ENCODE data around the gene UGT2B7. TPM values are rescaled to one million over a fixed set of nuclear protein-coding genes. Genes with fewer than 3 reads are reported as not detected.
"Not testable (repeated sequence)": the region's sequence is repeated elsewhere in the genome, so short reads cannot be mapped to it uniquely, and the experiment has no call there.

The UGT2B7 gene
- total RNA-seq, 1 donor from 2014 or later: not detected

DNA sequence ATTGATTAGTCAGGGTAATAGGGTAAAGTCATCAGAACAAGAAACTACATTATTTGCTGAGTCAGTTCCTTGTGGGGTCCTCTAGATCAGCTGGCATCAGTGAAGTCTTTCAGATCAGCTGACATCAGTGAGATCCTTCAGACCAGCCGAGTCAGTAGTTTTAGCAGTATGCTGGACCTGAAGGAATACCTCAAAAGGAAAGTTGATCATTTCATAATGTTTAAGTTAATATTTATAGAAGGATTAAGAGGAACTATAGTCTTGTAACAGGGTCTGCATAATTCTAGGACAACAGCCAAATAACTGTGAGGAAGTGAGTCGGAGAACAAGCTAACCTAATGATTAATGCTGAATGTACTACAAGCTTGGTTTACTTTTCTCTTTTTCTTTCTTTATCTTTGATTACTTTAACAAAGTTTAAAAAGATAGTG is 958 bp upstream of the UGT2B7 start:
- Mint-ChIP-seq H3K4me3 (ENCODE audit: unreplicated experiment) (no peak overlapping the region), H3K9me3 (ENCODE audit: unreplicated experiment) (no peaks in the 10 kb centered on the region), H3K27me3 (ENCODE audit: unreplicated experiment) (no peaks in the 10 kb centered on the region), H3K27ac (ENCODE audit: unreplicated experiment) (no peak overlapping the region), H3K36me3 (ENCODE audit: unreplicated experiment) (no peaks in the 10 kb centered on the region), H3K4me1 (ENCODE audit: low read depth, unreplicated experiment) (no peaks in the 10 kb centered on the region)
- no peak for DNase-seq
- TF ChIP-seq, protein P1, sequence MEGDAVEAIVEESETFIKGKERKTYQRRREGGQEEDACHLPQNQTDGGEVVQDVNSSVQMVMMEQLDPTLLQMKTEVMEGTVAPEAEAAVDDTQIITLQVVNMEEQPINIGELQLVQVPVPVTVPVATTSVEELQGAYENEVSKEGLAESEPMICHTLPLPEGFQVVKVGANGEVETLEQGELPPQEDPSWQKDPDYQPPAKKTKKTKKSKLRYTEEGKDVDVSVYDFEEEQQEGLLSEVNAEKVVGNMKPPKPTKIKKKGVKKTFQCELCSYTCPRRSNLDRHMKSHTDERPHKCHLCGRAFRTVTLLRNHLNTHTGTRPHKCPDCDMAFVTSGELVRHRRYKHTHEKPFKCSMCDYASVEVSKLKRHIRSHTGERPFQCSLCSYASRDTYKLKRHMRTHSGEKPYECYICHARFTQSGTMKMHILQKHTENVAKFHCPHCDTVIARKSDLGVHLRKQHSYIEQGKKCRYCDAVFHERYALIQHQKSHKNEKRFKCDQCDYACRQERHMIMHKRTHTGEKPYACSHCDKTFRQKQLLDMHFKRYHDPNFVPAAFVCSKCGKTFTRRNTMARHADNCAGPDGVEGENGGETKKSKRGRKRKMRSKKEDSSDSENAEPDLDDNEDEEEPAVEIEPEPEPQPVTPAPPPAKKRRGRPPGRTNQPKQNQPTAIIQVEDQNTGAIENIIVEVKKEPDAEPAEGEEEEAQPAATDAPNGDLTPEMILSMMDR (IDR thresholded peaks at IDR 0.05; ENCODE audit: partially characterized antibody, unreplicated experiment): no peak

DNA sequence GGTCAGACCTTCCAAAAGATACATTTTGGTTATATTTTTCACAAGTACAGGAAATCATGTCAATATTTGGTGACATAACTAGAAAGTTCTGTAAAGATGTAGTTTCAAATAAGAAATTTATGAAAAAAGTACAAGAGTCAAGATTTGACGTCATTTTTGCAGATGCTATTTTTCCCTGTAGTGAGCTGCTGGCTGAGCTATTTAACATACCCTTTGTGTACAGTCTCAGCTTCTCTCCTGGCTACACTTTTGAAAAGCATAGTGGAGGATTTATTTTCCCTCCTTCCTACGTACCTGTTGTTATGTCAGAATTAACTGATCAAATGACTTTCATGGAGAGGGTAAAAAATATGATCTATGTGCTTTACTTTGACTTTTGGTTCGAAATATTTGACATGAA is 536 bp downstream of the UGT2B7 start:
- H3K4me3 Mint-ChIP-seq (ENCODE audit: unreplicated experiment): no peak overlapping the region
- no peaks in the 10 kb centered on the region for H3K27me3 Mint-ChIP-seq (ENCODE audit: unreplicated experiment)
- TF ChIP-seq, protein P1 (IDR thresholded peaks at IDR 0.05; ENCODE audit: partially characterized antibody, unreplicated experiment): no peak
- H3K4me1 Mint-ChIP-seq (ENCODE audit: low read depth, unreplicated experiment): no peaks in the 10 kb centered on the region
- no peaks in the 10 kb centered on the region for H3K9me3 Mint-ChIP-seq (ENCODE audit: unreplicated experiment)
- H3K36me3 Mint-ChIP-seq (ENCODE audit: unreplicated experiment): no peaks in the 10 kb centered on the region
- DNase-seq: no peak
- no peak overlapping the region for H3K27ac Mint-ChIP-seq (ENCODE audit: unreplicated experiment)

DNA sequence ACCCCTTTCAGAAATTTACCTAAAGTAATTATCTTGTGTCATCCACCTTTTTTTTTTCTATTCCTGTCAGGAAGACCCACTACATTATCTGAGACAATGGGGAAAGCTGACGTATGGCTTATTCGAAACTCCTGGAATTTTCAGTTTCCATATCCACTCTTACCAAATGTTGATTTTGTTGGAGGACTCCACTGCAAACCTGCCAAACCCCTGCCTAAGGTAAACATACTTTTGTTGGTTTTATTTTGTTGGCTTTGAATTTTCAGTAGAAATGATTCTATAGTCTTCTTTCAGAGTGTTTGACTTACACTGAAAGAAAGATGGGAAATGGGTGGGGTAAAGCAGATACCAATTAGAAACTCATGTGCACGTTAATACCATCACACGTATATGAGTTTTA is 2.2 kb downstream of the UGT2B7 start:
- H3K4me1 Mint-ChIP-seq (ENCODE audit: low read depth, unreplicated experiment): no peaks in the 10 kb centered on the region
- no peaks in the 10 kb centered on the region for H3K36me3 Mint-ChIP-seq (ENCODE audit: unreplicated experiment)
- H3K27me3 Mint-ChIP-seq (ENCODE audit: unreplicated experiment): no peaks in the 10 kb centered on the region
- no peaks in the 10 kb centered on the region for H3K9me3 Mint-ChIP-seq (ENCODE audit: unreplicated experiment)
- no peak for DNase-seq
- TF ChIP-seq, protein P1 (IDR thresholded peaks at IDR 0.05; ENCODE audit: partially characterized antibody, unreplicated experiment): no peak
- H3K4me3 Mint-ChIP-seq (ENCODE audit: unreplicated experiment): no peak overlapping the region
- no peak overlapping the region for H3K27ac Mint-ChIP-seq (ENCODE audit: unreplicated experiment)

DNA sequence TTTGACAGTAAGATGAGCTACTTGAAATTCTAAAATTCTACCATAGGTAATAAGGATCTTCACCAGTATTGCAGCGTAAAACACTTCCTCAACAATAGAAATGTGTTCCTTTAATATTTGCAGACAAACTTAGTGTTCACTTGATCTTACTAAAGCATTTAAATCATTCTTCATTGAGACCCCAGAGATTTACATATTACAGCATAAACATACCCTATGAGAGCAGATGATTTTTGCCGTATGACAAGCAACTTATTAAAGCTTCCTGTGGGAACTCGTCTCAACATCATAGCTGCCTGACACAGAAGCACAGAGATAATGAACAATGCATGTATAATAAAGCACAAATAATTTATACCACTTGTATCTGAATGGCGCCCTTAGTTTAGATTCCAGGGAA is 3.6 kb downstream of the UGT2B7 start:
- no peaks in the 10 kb centered on the region for H3K36me3 Mint-ChIP-seq (ENCODE audit: unreplicated experiment)
- no peak overlapping the region for H3K27ac Mint-ChIP-seq (ENCODE audit: unreplicated experiment)
- no peak overlapping the region for H3K4me3 Mint-ChIP-seq (ENCODE audit: unreplicated experiment)
- H3K27me3 Mint-ChIP-seq (ENCODE audit: unreplicated experiment): no peaks in the 10 kb centered on the region
- no peaks in the 10 kb centered on the region for H3K4me1 Mint-ChIP-seq (ENCODE audit: low read depth, unreplicated experiment)
- H3K9me3 Mint-ChIP-seq (ENCODE audit: unreplicated experiment): no peaks in the 10 kb centered on the region
- TF ChIP-seq, protein P1 (IDR thresholded peaks at IDR 0.05; ENCODE audit: partially characterized antibody, unreplicated experiment): no peak
- DNase-seq: no peak

DNA sequence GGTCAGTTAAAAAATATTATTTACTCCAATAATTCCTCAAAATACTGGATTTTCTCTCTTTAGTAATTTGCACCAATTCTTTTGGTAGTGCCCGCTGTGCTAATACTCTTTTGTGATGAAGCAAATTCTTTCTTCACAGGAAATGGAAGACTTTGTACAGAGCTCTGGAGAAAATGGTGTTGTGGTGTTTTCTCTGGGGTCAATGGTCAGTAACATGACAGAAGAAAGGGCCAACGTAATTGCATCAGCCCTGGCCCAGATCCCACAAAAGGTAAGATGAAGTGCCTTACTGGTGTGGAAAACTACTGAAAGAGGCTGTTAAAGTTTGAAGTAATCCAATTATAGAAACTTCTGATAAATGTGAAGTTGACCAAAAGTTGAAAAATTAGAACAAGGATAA is 6.4 kb downstream of the UGT2B7 start:
- DNase-seq; H3K4me1 Mint-ChIP-seq (ENCODE audit: low read depth, unreplicated experiment); H3K9me3 Mint-ChIP-seq (ENCODE audit: unreplicated experiment); H3K27ac Mint-ChIP-seq (ENCODE audit: unreplicated experiment); H3K27me3 Mint-ChIP-seq (ENCODE audit: unreplicated experiment); H3K36me3 Mint-ChIP-seq (ENCODE audit: unreplicated experiment); H3K4me3 Mint-ChIP-seq (ENCODE audit: unreplicated experiment): not testable (repeated sequence)
